ENCODE data around the gene VWDE. TPM values are rescaled to one million over a fixed set of nuclear protein-coding genes. Genes with fewer than 3 reads are reported as not detected.

The VWDE gene
- polyA plus RNA-seq, 3 donors: not detected

- H3K4me1 Mint-ChIP-seq: no peaks in the 10 kb centered on the region
- Histone ChIP-seq H2AFZ (ENCODE audit: insufficient read depth, low read depth, low read length, poor library complexity, severe bottlenecking) (no peak overlapping the region), H3K79me2 (ENCODE audit: insufficient read depth, low read length) (no peaks in the 10 kb centered on the region), H3K4me1 (ENCODE audit: control insufficient read depth in 1 of 2, insufficient read depth in 2 of 2, low read length in 2 of 2) (no peaks in the 10 kb centered on the region), H4K20me1 (ENCODE audit: insufficient read depth, low read length) (no peaks in the 10 kb centered on the region), H3K4me2 (replicated peaks; ENCODE audit: extremely low read depth, low read length, poor library complexity, severe bottlenecking) (no peak overlapping the region), H3K9me3 (replicated peaks in 1 of 2; ENCODE audit: control insufficient read depth in 1 of 2, insufficient read depth in 1 of 2, low read length in 2 of 2) (no peaks in the 10 kb centered on the region), H3K27me3 (ENCODE audit: control insufficient read depth in 2 of 2, insufficient read depth in 2 of 2, low read length in 2 of 2) (no peaks in the 10 kb centered on the region), H3K36me3 (replicated peaks in 1 of 2; ENCODE audit: control insufficient read depth in 1 of 2, insufficient read depth in 2 of 2, low read length in 2 of 2) (no peaks in the 10 kb centered on the region), H3K9ac (ENCODE audit: insufficient read depth, low read length, poor library complexity, severe bottlenecking) (no peak overlapping the region), H3K4me3 (replicated peaks in 1 of 3; ENCODE audit: low read depth in 2 of 3, low read length in 3 of 3) (no peak overlapping the region), H3K27ac (ENCODE audit: low read depth in 1 of 2, low read length in 2 of 2) (no peak overlapping the region)
- no peak for DNase-seq
- peaks cover 0 to 1% (median 0%) of the 10 kb centered on the region in 7 donors for H3K9me3 Mint-ChIP-seq
- H3K4me3 Mint-ChIP-seq: no peak overlapping the region
- no peaks in the 10 kb centered on the region for H3K27me3 Mint-ChIP-seq (ENCODE audit: low read depth in 3 of 3)
- WGBS (ENCODE audit: insufficient coverage): 94% methylated on average over 5 of the region's 7 CpGs
- TF ChIP-seq CTCF (IDR thresholded peaks at IDR 0.05): no peak
- no peak overlapping the region for H3K27ac Mint-ChIP-seq
- intact Hi-C loops (cut with micrococcal nuclease): no loop called here
- H3K36me3 Mint-ChIP-seq: no peaks in the 10 kb centered on the region
Observed at GRCh38 chr7:12370249-12370648, 33.4 kb downstream of the VWDE start.

DNA sequence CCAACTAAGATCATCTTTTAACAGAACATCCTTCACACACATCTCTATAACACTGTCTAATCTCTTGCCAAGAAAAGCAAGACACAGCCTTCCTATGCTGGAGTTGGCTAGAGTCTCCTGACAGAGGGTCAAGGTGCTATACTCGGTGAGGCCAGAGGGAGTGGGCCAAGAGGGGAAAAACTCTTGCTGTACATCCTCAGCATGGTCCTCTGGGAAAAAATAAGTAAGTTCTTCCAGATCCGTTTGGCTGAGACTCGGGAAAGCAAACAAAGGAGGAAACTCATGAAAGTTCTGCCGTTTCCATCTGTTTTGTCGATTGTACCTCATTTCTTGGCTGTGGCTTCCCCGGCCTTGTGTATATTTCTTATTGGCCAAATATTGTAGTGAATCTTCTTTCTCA, 33.9 kb downstream of the VWDE start:
- H3K27me3 ChIP-seq (ENCODE audit: control insufficient read depth in 2 of 2, insufficient read depth in 2 of 2, low read length in 2 of 2): no peaks in the 10 kb centered on the region
- WGBS (ENCODE audit: insufficient coverage): 98% methylated on average over 6 of the region's 6 CpGs

More for the DNA sequence above, 33.9 kb downstream of the VWDE start:
- no peaks in the 10 kb centered on the region for H4K20me1 ChIP-seq (ENCODE audit: insufficient read depth, low read length)
- no peak overlapping the region for H3K27ac ChIP-seq (ENCODE audit: low read depth in 1 of 2, low read length in 2 of 2)
- no peaks in the 10 kb centered on the region for H3K36me3 Mint-ChIP-seq
- H3K36me3 ChIP-seq (replicated peaks in 1 of 2; ENCODE audit: control insufficient read depth in 1 of 2, insufficient read depth in 2 of 2, low read length in 2 of 2): no peaks in the 10 kb centered on the region
- peaks cover 0 to 1% (median 0%) of the 10 kb centered on the region in 7 donors for H3K9me3 Mint-ChIP-seq
- H3K4me3 Mint-ChIP-seq: no peak overlapping the region
- no peaks in the 10 kb centered on the region for H3K79me2 ChIP-seq (ENCODE audit: insufficient read depth, low read length)
- no peak overlapping the region for H3K9ac ChIP-seq (ENCODE audit: insufficient read depth, low read length, poor library complexity, severe bottlenecking)
- no peaks in the 10 kb centered on the region for H3K4me1 ChIP-seq (ENCODE audit: control insufficient read depth in 1 of 2, insufficient read depth in 2 of 2, low read length in 2 of 2)
- no peak overlapping the region for H3K4me2 ChIP-seq (replicated peaks; ENCODE audit: extremely low read depth, low read length, poor library complexity, severe bottlenecking)
- H3K9me3 ChIP-seq (replicated peaks in 1 of 2; ENCODE audit: control insufficient read depth in 1 of 2, insufficient read depth in 1 of 2, low read length in 2 of 2): no peaks in the 10 kb centered on the region
- no peak for TF ChIP-seq CTCF (IDR thresholded peaks at IDR 0.05)
- no peak for DNase-seq
- H3K27me3 Mint-ChIP-seq (ENCODE audit: low read depth in 3 of 3): no peaks in the 10 kb centered on the region
- H3K27ac Mint-ChIP-seq: no peak overlapping the region
- H2AFZ ChIP-seq (ENCODE audit: insufficient read depth, low read depth, low read length, poor library complexity, severe bottlenecking): no peak overlapping the region
- no peak overlapping the region for H3K4me3 ChIP-seq (replicated peaks in 1 of 3; ENCODE audit: low read depth in 2 of 3, low read length in 3 of 3)
- H3K4me1 Mint-ChIP-seq: no peaks in the 10 kb centered on the region
- intact Hi-C loops (cut with micrococcal nuclease): no loop called here
